A673 (cell line): ENCODE measurements around the gene OR6A2. TPM values are rescaled to one million over a fixed set of nuclear protein-coding genes. Genes with fewer than 3 reads are reported as not detected.

Experiments
- BruUV-seq: library from RNA; stranded (reverse); fragments of 400-500 nt; replicated peaks from 2 replicates; lab custom pipeline; 2021; lab: Mats Ljungman, UMichigan
- CTCF ChIA-PET: fragments of 300-600 bp; sonication (Branson Sonifier 250); formaldehyde crosslinking; loops from one replicate; lab custom pipeline; 2022; ENCODE audit warnings: antibody characterized with exemption; lab: Charles Lee
- POLR2A ChIA-PET: fragments of 300-600 bp; sonication (Branson Sonifier 250); formaldehyde crosslinking; loops from one replicate; lab custom pipeline; 2022; ENCODE audit warnings: antibody characterized with exemption; ENCODE audit not compliant: low non-redundant PET; lab: Charles Lee
- DNase-seq: peaks from one replicate; pipeline ENCODE4 v3.0.0-alpha.2; 2015; ENCODE audit warnings: low spot score
- H3K27ac ChIP-seq: fragments of 200-600 bp; sonication (generic); 2 replicates; pipeline ENCODE4 v1.5.1; 2016; ENCODE audit warnings: mixed run types, low read depth, mild to moderate bottlenecking, mixed read lengths, antibody characterized with exemption, low read length; ENCODE audit not compliant: poor library complexity, severe bottlenecking
- H3K27me3 ChIP-seq: fragments of 200-600 bp; sonication (generic); replicated peaks from 2 replicates; pipeline ENCODE4 v1.6.1; 2017; ENCODE audit warnings: mixed run types, low read depth, mild to moderate bottlenecking, mixed read lengths, antibody characterized with exemption, low read length; ENCODE audit not compliant: insufficient read depth, poor library complexity
- H3K36me3 ChIP-seq: fragments of 200-600 bp; sonication (generic); 2 replicates; pipeline ENCODE4 v1.6.1; 2016; ENCODE audit warnings: mixed run types, mild to moderate bottlenecking, mixed read lengths, antibody characterized with exemption, low read length; ENCODE audit not compliant: insufficient read depth, poor library complexity, severe bottlenecking
- H3K4me1 ChIP-seq: fragments of 200-600 bp; sonication (generic); 2 replicates; pipeline ENCODE4 v1.6.1; 2017; ENCODE audit warnings: mixed run types, mild to moderate bottlenecking, mixed read lengths, antibody characterized with exemption, low read length; ENCODE audit not compliant: insufficient read depth, poor library complexity, severe bottlenecking
- H3K4me3 ChIP-seq: fragments of 200-600 bp; sonication (generic); 2 replicates; pipeline ENCODE4 v1.5.1; 2016; ENCODE audit warnings: low read depth, mixed run types, mild to moderate bottlenecking, mixed read lengths, low read length; ENCODE audit not compliant: poor library complexity, severe bottlenecking
- H3K9me3 ChIP-seq: fragments of 200-600 bp; sonication (generic); 2 replicates; pipeline ENCODE4 v1.6.1; 2016; ENCODE audit warnings: mixed run types, low read depth, mild to moderate bottlenecking, mixed read lengths, antibody characterized with exemption, low read length; ENCODE audit not compliant: poor library complexity, severe bottlenecking
- CTCF ChIP-seq: fragments of 300-800, 200-600 bp; sonication (generic); conservative IDR thresholded peaks from 2 replicates; pipeline ENCODE4 v1.5.1; 2017; ENCODE audit warnings: low read depth, mild to moderate bottlenecking, antibody characterized with exemption, low read length, moderate library complexity, mixed read lengths
- EZH2 ChIP-seq: fragments of 200-600 bp; sonication (generic); IDR thresholded peaks from 2 replicates; pipeline ENCODE4 v1.6.1; 2017; ENCODE audit warnings: borderline replicate concordance, low read depth, mild to moderate bottlenecking, mixed read lengths, antibody characterized with exemption, low read length; ENCODE audit not compliant: poor library complexity, severe bottlenecking
- intact Hi-C: fragments of 100-400 bp; cut with micrococcal nuclease; formaldehyde crosslinking; loops from one replicate; pipeline ENCODE4 v1.10.0; 2022; ENCODE audit not compliant: unreplicated experiment
- total RNA-seq: library from RNA; stranded (reverse); gene quantifications from 2 replicates; pipeline ENCODE4 v1.2.3, GENCODE V29; 2021

The OR6A2 gene
- total RNA-seq, 1 experiment from 2014 or later: not detected

DNA sequence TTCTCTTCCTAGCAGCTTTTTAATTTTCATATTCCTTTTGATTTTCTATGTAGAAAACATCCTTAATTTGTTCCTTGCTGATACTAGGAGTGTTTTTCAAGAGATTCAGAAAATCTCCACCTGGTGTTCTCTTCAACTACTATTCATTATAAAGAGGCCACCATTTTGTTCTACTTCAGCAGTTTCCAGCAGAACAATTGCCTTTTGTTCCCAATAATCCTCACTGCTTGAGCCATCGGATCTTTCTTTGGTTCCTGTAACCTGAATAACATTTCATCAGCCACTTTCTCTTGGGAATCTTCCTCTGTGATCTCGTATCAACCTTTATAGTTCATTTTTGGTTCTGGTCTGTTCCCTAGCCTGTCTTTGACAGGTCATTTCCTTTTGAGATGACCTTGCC lies 44.2 kb upstream of the OR6A2 start:
- TF ChIP-seq EZH2: no peak
- no peak for TF ChIP-seq CTCF
- no peak overlapping the region for H3K27ac ChIP-seq
- no TSS peak for BruUV-seq
- no peak for DNase-seq
- H3K27me3 ChIP-seq: no peaks in the 10 kb centered on the region
- H3K9me3 ChIP-seq: no peaks in the 10 kb centered on the region
- no peaks in the 10 kb centered on the region for H3K36me3 ChIP-seq
- ChIA-PET CTCF (no interaction called here), POLR2A (no interaction called here)
- H3K4me3 ChIP-seq: no peak overlapping the region
- H3K4me1 ChIP-seq: no peaks in the 10 kb centered on the region
- intact Hi-C loops: no loop called here

- Histone ChIP-seq H3K27me3 (no peaks in the 10 kb centered on the region), H3K4me1 (no peaks in the 10 kb centered on the region), H3K27ac (no peak overlapping the region), H3K9me3 (no peaks in the 10 kb centered on the region), H3K36me3 (no peaks in the 10 kb centered on the region), H3K4me3 (no peak overlapping the region)
- TF ChIP-seq EZH2: no peak
- TF ChIP-seq CTCF: no peak
- intact Hi-C loops: no loop called here
- no peak for DNase-seq
- ChIA-PET POLR2A (no interaction called here), CTCF (no interaction called here)
- no TSS peak for BruUV-seq
Observed at GRCh38 chr11:6841694-6842093, 42.2 kb upstream of the OR6A2 start.

DNA sequence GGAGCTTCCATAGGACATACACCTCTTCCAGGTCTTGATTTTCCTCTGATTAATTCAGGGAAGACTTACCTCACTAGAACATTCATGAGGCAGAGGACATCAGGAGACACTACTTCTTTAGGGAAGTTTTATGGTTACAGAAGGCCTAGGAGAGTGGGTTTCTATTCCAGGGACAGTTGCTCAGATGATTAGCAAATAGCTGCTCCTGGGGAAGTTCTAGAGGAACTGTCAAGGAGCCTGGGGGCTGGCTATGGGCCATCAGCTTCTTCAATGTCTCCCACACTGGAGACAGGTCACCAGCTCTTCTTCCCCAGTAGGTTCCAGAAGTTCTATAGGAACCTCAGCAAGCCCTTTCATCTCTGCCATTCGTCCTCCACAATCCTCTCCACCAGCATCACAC lies 34.5 kb upstream of the OR6A2 start:
- H3K27ac ChIP-seq: no peak overlapping the region
- TF ChIP-seq CTCF (no peak), EZH2 (no peak)
- no peak overlapping the region for H3K4me3 ChIP-seq
- intact Hi-C loops: no loop called here
- no peaks in the 10 kb centered on the region for H3K36me3 ChIP-seq
- DNase-seq: no peak
- no peaks in the 10 kb centered on the region for H3K4me1 ChIP-seq
- H3K27me3 ChIP-seq: no peaks in the 10 kb centered on the region
- BruUV-seq: no TSS peak
- POLR2A ChIA-PET: no interaction called here
- CTCF ChIA-PET: no interaction called here
- no peaks in the 10 kb centered on the region for H3K9me3 ChIP-seq
